HepG2 (cell line): ENCODE measurements around the gene COX4I2. TPM values are rescaled to one million over a fixed set of nuclear protein-coding genes. Genes with fewer than 3 reads are reported as not detected.
A peak's percentile ranks its signal among the peaks of the same experiment; 100 is the strongest.

Experiments used
- CHD4 ChIP-seq: fragments of 200-600 bp; sonication (generic); IDR thresholded peaks from 2 replicates; pipeline ENCODE4 v1.7.0; 2017; ENCODE audit warnings: mild to moderate bottlenecking, low read length, borderline replicate concordance
- GLI4 ChIP-seq: sonication (generic); formaldehyde crosslinking; IDR thresholded peaks from 2 replicates; pipeline ENCODE4 v1.5.1; 2020; ENCODE audit warnings: missing genetic modification reagents, mild to moderate bottlenecking, moderate library complexity, borderline replicate concordance
- HNRNPK ChIP-seq: fragments of 200-400 bp; formaldehyde crosslinking; IDR thresholded peaks from 2 replicates; pipeline ENCODE4 v1.6.1; 2018; ENCODE audit warnings: low read length, low read depth, moderate library complexity, mild to moderate bottlenecking; ENCODE audit not compliant: poor library complexity, severe bottlenecking
- HNRNPL ChIP-seq: fragments of 200-400 bp; formaldehyde crosslinking; IDR thresholded peaks from 2 replicates; pipeline ENCODE4 v1.6.1; 2017; ENCODE audit warnings: mild to moderate bottlenecking, low read depth, low read length
- KLF11 ChIP-seq: IDR thresholded peaks from 2 replicates; pipeline ENCODE4 v1.6.1; 2016; ENCODE audit warnings: missing compliant biosample characterization
- MAFK ChIP-seq, 2 experiments: IDR thresholded peaks in 1 of 2; conservative IDR thresholded peaks in 1 of 2; 2 replicates each; pipeline ENCODE4 v1.6.1; 2011; ENCODE audit warnings: improper control_type of control experiment in 2 of 2, low read length in 2 of 2
- MZF1 ChIP-seq: sonication (generic); formaldehyde crosslinking; IDR thresholded peaks from 2 replicates; pipeline ENCODE4 v1.8.1; 2023; ENCODE audit warnings: mild to moderate bottlenecking, missing genetic modification reagents, borderline replicate concordance
- PLRG1 ChIP-seq: fragments of 450-650 bp; conservative IDR thresholded peaks from 2 replicates; pipeline ENCODE4 v1.6.1; 2016
- USF2 ChIP-seq, 2 experiments: sonication (generic) in 1 of 2; formaldehyde crosslinking in 1 of 2; IDR thresholded peaks; 2 replicates each; pipeline versions ENCODE4 v1.5.1 to v1.6.1; 2011 to 2020; ENCODE audit warnings: borderline replicate concordance in 1 of 2, low read depth in 1 of 2, low read length in 1 of 2, mild to moderate bottlenecking in 1 of 2, missing genetic modification reagents in 1 of 2, moderate library complexity in 1 of 2
- ZKSCAN5 ChIP-seq: sonication (generic); formaldehyde crosslinking; IDR thresholded peaks from 2 replicates; pipeline ENCODE4 v1.5.1; 2020; ENCODE audit warnings: mild to moderate bottlenecking, missing genetic modification reagents
- ZMYM2 ChIP-seq: sonication (generic); formaldehyde crosslinking; IDR thresholded peaks from 2 replicates; pipeline ENCODE4 v1.8.0; 2022; ENCODE audit warnings: mild to moderate bottlenecking, missing genetic modification reagents
- ZNF101 ChIP-seq: sonication (generic); formaldehyde crosslinking; IDR thresholded peaks from 2 replicates; pipeline ENCODE4 v1.4.0; 2020; ENCODE audit warnings: mild to moderate bottlenecking, low read depth, missing genetic modification reagents, borderline replicate concordance
- ZNF18 ChIP-seq: sonication (generic); formaldehyde crosslinking; IDR thresholded peaks from 2 replicates; pipeline ENCODE4 v1.8.0; 2022; ENCODE audit warnings: mild to moderate bottlenecking, missing genetic modification reagents; ENCODE audit not compliant: insufficient replicate concordance
- ZNF296 ChIP-seq: sonication (generic); formaldehyde crosslinking; conservative IDR thresholded peaks from 2 replicates; pipeline ENCODE4 v1.5.0; 2020; ENCODE audit warnings: mild to moderate bottlenecking, missing genetic modification reagents
- ZNF329 ChIP-seq: sonication (generic); formaldehyde crosslinking; IDR thresholded peaks from 2 replicates; pipeline ENCODE4 v1.9.0; 2021; ENCODE audit warnings: low read depth, mild to moderate bottlenecking, missing genetic modification reagents
- ZNF431 ChIP-seq: sonication (generic); formaldehyde crosslinking; IDR thresholded peaks from 2 replicates; pipeline ENCODE4 v1.9.0; 2022; ENCODE audit warnings: missing genetic modification reagents, low read depth, mild to moderate bottlenecking, borderline replicate concordance
- ZNF530 ChIP-seq: sonication (generic); formaldehyde crosslinking; IDR thresholded peaks from 2 replicates; pipeline ENCODE4 v1.5.0; 2020; ENCODE audit warnings: low read depth, mild to moderate bottlenecking, missing genetic modification reagents
- ZNF547 ChIP-seq: sonication (generic); formaldehyde crosslinking; IDR thresholded peaks from 2 replicates; pipeline ENCODE4 v1.5.1; 2020; ENCODE audit warnings: mild to moderate bottlenecking, missing genetic modification reagents
- ZNF558 ChIP-seq: sonication (generic); formaldehyde crosslinking; IDR thresholded peaks from 2 replicates; pipeline ENCODE4 v1.9.0; 2022; ENCODE audit warnings: mild to moderate bottlenecking, missing genetic modification reagents, borderline replicate concordance
- ZNF772 ChIP-seq: sonication (generic); formaldehyde crosslinking; IDR thresholded peaks from 2 replicates; pipeline ENCODE4 v1.5.0; 2020; ENCODE audit warnings: mild to moderate bottlenecking, missing genetic modification reagents
- ZXDC ChIP-seq: sonication (generic); formaldehyde crosslinking; IDR thresholded peaks from 2 replicates; pipeline ENCODE4 v1.5.0; 2020; ENCODE audit warnings: mild to moderate bottlenecking, missing genetic modification reagents
- polyA plus RNA-seq, 8 experiments: library from polyadenylated mRNA; depleted of rRNA in 3 of 8; stranded (reverse) in 7 of 8; unstranded in 1 of 8; fragments of >200 nt; fragmentation: Illumina TruSeq in 4 of 8; extraction: Trizol in 4 of 8; gene quantifications; 2 replicates each; pipeline versions ENCODE4 v1.2.1 to v1.2.3, GENCODE V29; 2011 to 2016; ENCODE audit warnings: low read depth in 4 of 8, missing spikeins in 1 of 8, mixed read lengths in 1 of 8; ENCODE audit not compliant: insufficient read depth in 1 of 8
- total RNA-seq, 5 experiments: library from RNA; depleted of rRNA; stranded (reverse); fragments of >200 nt; fragmentation: Illumina TruSeq; extraction: Trizol; gene quantifications; 2 replicates each; pipeline ENCODE4 v1.2.3, GENCODE V29; 2016; ENCODE audit warnings: low read depth in 1 of 5

Gene COX4I2
- total and polyA plus RNA-seq, 2 of the 13 experiments (the other 11 are each of a cell fraction or from before 2014, with no cell fraction given) = 1.1 TPM; not detected in 1

- TF ChIP-seq ZNF18 (CRISPR knock-in tag) = no peak
- peak; percentile 90 for TF ChIP-seq ZXDC (CRISPR knock-in tag)
- no peak for TF ChIP-seq ZNF296
- TF ChIP-seq HNRNPL = peak; percentile 91
- no peak for TF ChIP-seq GLI4 (CRISPR knock-in tag)
- peak; percentile 79 for TF ChIP-seq ZNF558 (CRISPR knock-in tag)
- TF ChIP-seq ZMYM2 (CRISPR knock-in tag) = peak; percentile 86; the same call in 1 of the 2 replicates
- TF ChIP-seq ZNF101 (CRISPR knock-in tag) = no peak; the same call in 1 of the 2 replicates
- peak; percentile 94; the same call in 1 of the 2 replicates for TF ChIP-seq MZF1 (CRISPR knock-in tag)
- 0 out of 2 replicates have a peak, but pooled peaks have one; percentile 60 for TF ChIP-seq ZKSCAN5 (CRISPR knock-in tag)
- peak; percentile 18; the same call in 1 of the 2 replicates for TF ChIP-seq ZNF431
- 0 out of 2 replicates have a peak, but pooled peaks have one; percentile 36 for TF ChIP-seq CHD4
- peak; percentile 97 for TF ChIP-seq ZNF772 (CRISPR knock-in tag)
- no peak for TF ChIP-seq ZNF547 (CRISPR knock-in tag)
- peak in 1 of 2 experiments; percentile 52; a peak in 1 of 4 replicates for TF ChIP-seq MAFK (conservative IDR thresholded peaks at IDR 0.05 in 1 of 2, IDR thresholded peaks at IDR 0.05 in 1 of 2; ENCODE audit: low read length in 2 of 2)
- no peak for TF ChIP-seq ZNF530 (CRISPR knock-in tag)
- no peak; the same call in 1 of the 2 replicates for TF ChIP-seq KLF11 (CRISPR knock-in tag)
- peak; percentile 84 for TF ChIP-seq HNRNPK
- TF ChIP-seq PLRG1 = no peak
- 0 out of 2 replicates have a peak, but pooled peaks have one; percentile 46 for TF ChIP-seq ZNF329 (CRISPR knock-in tag)
- TF ChIP-seq USF2 (IDR thresholded peaks at IDR 0.05; ENCODE audit: low read depth, low read length) = 0 out of 2 replicates have a peak, but pooled peaks have one; percentile 5
- peak; percentile 65; the same call in 1 of the 2 replicates for TF ChIP-seq USF2 (CRISPR knock-in tag; IDR thresholded peaks at IDR 0.05; ENCODE audit: borderline replicate concordance)
These were observed 33.7 kb upstream of the COX4I2 start (continued) for GRCh38 chr20:31603822-31604566.
